Mesendoderm (in vitro differentiated cells): ENCODE measurements around the gene CDH23.

Source experiments
- DNase-seq: peaks from one replicate; pipeline ENCODE4 v3.0.0; 2013
- H2AK5ac ChIP-seq: 2 replicates; pipeline ENCODE4 v1.6.1; 2013; ENCODE audit warnings: low read length, inconsistent platforms
- H2BK120ac ChIP-seq: 2 replicates; pipeline ENCODE4 v1.6.1; 2013; ENCODE audit warnings: low read depth, mild to moderate bottlenecking, low read length, moderate library complexity, mixed read lengths
- H2BK15ac ChIP-seq: replicated peaks from 2 replicates; pipeline ENCODE4 v1.6.1; 2013; ENCODE audit warnings: low read depth, mild to moderate bottlenecking, moderate library complexity
- H2BK5ac ChIP-seq: 2 replicates; pipeline ENCODE4 v1.6.1; 2013; ENCODE audit warnings: low read length, inconsistent platforms
- H3K18ac ChIP-seq: 2 replicates; pipeline ENCODE4 v1.6.1; 2013; ENCODE audit warnings: mild to moderate bottlenecking, low read length, mixed read lengths
- H3K23ac ChIP-seq: one replicate; pipeline ENCODE4 v1.6.1; 2013; ENCODE audit warnings: low read length
- H3K27ac ChIP-seq: 2 replicates; pipeline ENCODE4 v1.5.1; 2013; ENCODE audit warnings: low read depth, mild to moderate bottlenecking, inconsistent platforms, low read length, moderate library complexity
- H3K27me3 ChIP-seq: 2 replicates; pipeline ENCODE4 v1.6.1; 2013; ENCODE audit warnings: low read length, control low read depth, mild to moderate bottlenecking, inconsistent platforms; ENCODE audit not compliant: insufficient read depth, poor library complexity
- H3K36me3 ChIP-seq: 2 replicates; pipeline ENCODE4 v1.6.1; 2013; ENCODE audit warnings: low read length, inconsistent platforms; ENCODE audit not compliant: control insufficient read depth, insufficient read depth
- H3K4ac ChIP-seq: one replicate; pipeline ENCODE4 v1.6.1; 2013; ENCODE audit warnings: low read depth, mild to moderate bottlenecking, low read length, moderate library complexity
- H3K4me1 ChIP-seq: 2 replicates; pipeline ENCODE4 v1.6.1; 2013; ENCODE audit warnings: low read depth, low read length, inconsistent platforms; ENCODE audit not compliant: control insufficient read depth
- H3K4me2 ChIP-seq: 2 replicates; pipeline ENCODE4 v1.6.1; 2013; ENCODE audit warnings: low read length
- H3K4me3 ChIP-seq: 2 replicates; pipeline ENCODE4 v1.5.1; 2013; ENCODE audit warnings: mild to moderate bottlenecking, low read length
- H3K56ac ChIP-seq: one replicate; pipeline ENCODE4 v1.6.1; 2013; ENCODE audit warnings: low read length
- H3K79me1 ChIP-seq: 2 replicates; pipeline ENCODE4 v1.6.1; 2013; ENCODE audit warnings: low read length, inconsistent platforms
- H3K79me2 ChIP-seq: 2 replicates; pipeline ENCODE4 v1.6.1; 2013; ENCODE audit warnings: mild to moderate bottlenecking, low read length; ENCODE audit not compliant: control insufficient read depth, insufficient read depth
- H3K9ac ChIP-seq: 2 replicates; pipeline ENCODE4 v1.6.1; 2013; ENCODE audit warnings: low read length, inconsistent platforms
- H4K5ac ChIP-seq: one replicate; pipeline ENCODE4 v1.6.1; 2013; ENCODE audit warnings: low read length
- H4K8ac ChIP-seq: one replicate; pipeline ENCODE4 v1.6.1; 2013; ENCODE audit warnings: low read depth, mild to moderate bottlenecking, control low read depth, low read length, moderate library complexity
- WGBS: extraction: QIAGEN DNeasy Blood & Tissue Kit; methylation state at CpG from one replicate; pipeline ENCODE4 v1.1.7; 2013; ENCODE audit warnings: low lambda C conversion rate, missing lambda C conversion rate; ENCODE audit not compliant: insufficient coverage; ENCODE audit errors: extremely low coverage; 5-methylcytosine and 5-hydroxymethylcytosine counted together

Gene CDH23

DNA sequence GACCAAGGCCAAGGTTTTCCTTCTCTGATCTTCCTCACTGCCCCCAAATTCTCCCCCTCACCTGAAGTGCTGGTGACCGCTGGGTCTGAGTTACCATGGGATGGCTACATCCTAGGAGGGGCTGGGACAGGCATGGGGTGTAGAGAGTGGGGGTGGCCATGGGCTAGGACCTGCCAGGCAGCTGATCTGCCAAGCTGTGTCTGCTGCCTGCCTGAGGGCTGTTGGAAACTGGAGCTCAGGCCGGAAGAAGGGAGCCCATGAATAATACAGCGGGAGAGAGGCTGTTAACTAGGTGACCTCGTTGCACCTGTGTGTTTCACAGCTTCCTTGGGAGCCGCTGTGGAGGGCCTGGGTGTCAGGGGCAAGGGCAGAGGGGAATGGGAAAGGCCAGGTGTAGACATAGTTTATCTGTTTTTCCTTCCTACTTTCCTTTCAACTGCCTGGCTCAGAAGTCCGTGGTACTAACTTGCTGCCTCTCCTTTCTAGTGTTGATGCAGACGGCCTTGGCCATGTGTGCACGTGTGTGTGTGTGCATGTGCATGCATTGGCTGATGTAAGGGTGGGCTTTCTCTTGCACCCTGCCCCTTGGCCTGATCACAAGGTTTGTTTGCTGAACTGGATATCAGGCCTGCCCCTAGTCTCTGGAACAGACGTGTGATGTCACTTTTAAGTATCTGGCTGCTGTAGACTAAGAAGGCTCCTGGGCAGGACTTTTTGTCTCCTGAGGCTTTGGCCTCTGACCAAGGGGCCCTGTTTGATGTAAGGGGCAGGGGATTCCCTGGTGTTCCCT lies 11.9 kb downstream of the CDH23 start:
- WGBS = no CpG with 5 or more reads among the region's 9 CpGs
- H3K18ac ChIP-seq = no peak overlapping the region

GRCh38 chr10:71409516-71410104 lies 12.9 kb downstream of the CDH23 start:
- no peaks in the 10 kb centered on the region for H3K36me3 ChIP-seq
- no peak overlapping the region for H2AK5ac ChIP-seq
- H3K4me3 ChIP-seq = no peak overlapping the region
- H4K8ac ChIP-seq = no peak overlapping the region
- H4K5ac ChIP-seq = no peak overlapping the region
- H3K27ac ChIP-seq = no peak overlapping the region
- H3K56ac ChIP-seq = no peak overlapping the region
- H2BK120ac ChIP-seq = no peak overlapping the region
- H3K79me1 ChIP-seq = no peaks in the 10 kb centered on the region
- DNase-seq = no peak
- H3K79me2 ChIP-seq = no peaks in the 10 kb centered on the region
- H2BK5ac ChIP-seq = no peak overlapping the region
- no peaks in the 10 kb centered on the region for H3K4me1 ChIP-seq
- no peak overlapping the region for H3K23ac ChIP-seq
- H3K4me2 ChIP-seq = no peak overlapping the region
- H2BK15ac ChIP-seq = no peak overlapping the region
- H3K18ac ChIP-seq = no peak overlapping the region
- no peak overlapping the region for H3K4ac ChIP-seq
- no CpG with 5 or more reads among the region's 3 CpGs for WGBS
- H3K9ac ChIP-seq = no peak overlapping the region
- H3K27me3 ChIP-seq = no peaks in the 10 kb centered on the region

More for the DNA sequence above, 11.9 kb downstream of the CDH23 start:
- Histone ChIP-seq H3K27me3 (no peaks in the 10 kb centered on the region), H3K79me2 (no peaks in the 10 kb centered on the region), H2BK15ac (no peak overlapping the region), H3K56ac (no peak overlapping the region), H3K4me2 (no peak overlapping the region), H2BK5ac (no peak overlapping the region), H2AK5ac (no peak overlapping the region), H3K23ac (peak overlapping the region; percentile 6), H3K4me1 (no peaks in the 10 kb centered on the region), H3K4me3 (no peak overlapping the region), H3K27ac (no peak overlapping the region), H3K9ac (no peak overlapping the region), H3K79me1 (no peaks in the 10 kb centered on the region), H4K5ac (no peak overlapping the region), H3K36me3 (no peaks in the 10 kb centered on the region), H4K8ac (no peak overlapping the region), H3K4ac (no peak overlapping the region), H2BK120ac (no peak overlapping the region)
- no peak for DNase-seq

GRCh38 chr10:71413581-71413980 lies 16.9 kb downstream of the CDH23 start:
- Histone ChIP-seq H2AK5ac (no peak overlapping the region), H3K27me3 (no peaks in the 10 kb centered on the region), H4K5ac (no peak overlapping the region), H3K79me1 (no peaks in the 10 kb centered on the region), H3K18ac (no peak overlapping the region), H3K4me1 (no peaks in the 10 kb centered on the region), H3K36me3 (no peaks in the 10 kb centered on the region), H4K8ac (no peak overlapping the region), H3K4me3 (no peak overlapping the region), H3K56ac (no peak overlapping the region), H2BK15ac (no peak overlapping the region), H3K79me2 (no peaks in the 10 kb centered on the region), H3K9ac (no peak overlapping the region), H2BK5ac (no peak overlapping the region), H3K4ac (no peak overlapping the region), H3K23ac (no peak overlapping the region), H2BK120ac (no peak overlapping the region), H3K27ac (no peak overlapping the region), H3K4me2 (no peak overlapping the region)
- no peak for DNase-seq

DNA sequence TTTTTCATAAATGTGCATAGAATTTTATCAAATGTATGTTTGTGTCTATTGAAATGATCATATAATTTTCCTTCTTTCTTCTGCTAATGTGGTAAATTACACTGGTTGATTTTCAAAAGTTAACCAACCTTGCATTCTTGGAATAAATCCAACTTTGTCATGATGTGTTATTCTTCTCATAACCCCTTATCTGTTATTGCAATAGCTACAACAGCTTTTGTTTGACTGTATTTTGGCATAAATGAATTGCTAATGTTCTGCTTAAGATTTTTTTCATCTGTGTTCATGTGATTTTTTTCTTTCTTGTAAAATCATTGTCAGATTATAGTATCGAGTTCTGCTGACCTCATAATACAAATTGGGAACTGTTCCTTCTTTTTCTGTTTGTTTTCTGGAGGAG lies 17.6 kb downstream of the CDH23 start:
- Histone ChIP-seq H3K4me3 (no peak overlapping the region), H3K4ac (no peak overlapping the region), H3K18ac (no peak overlapping the region), H3K23ac (no peak overlapping the region), H2BK5ac (no peak overlapping the region), H3K27ac (no peak overlapping the region), H3K4me2 (no peak overlapping the region), H2AK5ac (no peak overlapping the region), H2BK15ac (no peak overlapping the region), H3K27me3 (no peaks in the 10 kb centered on the region), H4K5ac (no peak overlapping the region), H3K56ac (no peak overlapping the region), H3K36me3 (no peaks in the 10 kb centered on the region), H3K9ac (no peak overlapping the region), H2BK120ac (no peak overlapping the region), H3K79me2 (no peaks in the 10 kb centered on the region), H4K8ac (no peak overlapping the region), H3K4me1 (no peaks in the 10 kb centered on the region), H3K79me1 (no peaks in the 10 kb centered on the region)
- no peak for DNase-seq
- no CpG with 5 or more reads among the region's 1 CpG for WGBS

GRCh38 chr10:71419002-71419540 lies 22.4 kb downstream of the CDH23 start:
- no peak overlapping the region for H3K4ac ChIP-seq
- no peaks in the 10 kb centered on the region for H3K27me3 ChIP-seq
- DNase-seq = no peak
- no peak overlapping the region for H3K9ac ChIP-seq
- H4K8ac ChIP-seq = no peak overlapping the region
- no peaks in the 10 kb centered on the region for H3K4me1 ChIP-seq
- no peaks in the 10 kb centered on the region for H3K36me3 ChIP-seq
- no peak overlapping the region for H4K5ac ChIP-seq
- H3K56ac ChIP-seq = no peak overlapping the region
- H2AK5ac ChIP-seq = no peak overlapping the region
- no peak overlapping the region for H3K4me3 ChIP-seq
- H3K27ac ChIP-seq = no peak overlapping the region
- H2BK5ac ChIP-seq = no peak overlapping the region
- no peaks in the 10 kb centered on the region for H3K79me2 ChIP-seq
- no peak overlapping the region for H2BK120ac ChIP-seq
- H3K23ac ChIP-seq = no peak overlapping the region
- H2BK15ac ChIP-seq = no peak overlapping the region
- no peaks in the 10 kb centered on the region for H3K79me1 ChIP-seq
- H3K4me2 ChIP-seq = no peak overlapping the region
- no peak overlapping the region for H3K18ac ChIP-seq
